ENCODE data around the gene WNT3A.
A peak's percentile ranks its signal among the peaks of the same experiment; 100 is the strongest.

GRCh38 chr1:228102791-228103620, 96.2 kb downstream of the WNT3A start, which contains the start of gene C1orf35:
- TF ChIP-seq CTCF (IDR thresholded peaks at IDR 0.05): peak in 1 of 5 experiments; percentile 28
- TF ChIP-seq POLR2AphosphoS5 (IDR thresholded peaks at IDR 0.05): peak; percentile 88 to 91 (median 90)
- TF ChIP-seq POLR2A (IDR thresholded peaks at IDR 0.05): peak; percentile 78

All from transverse colon (tissue), 4 donors.